Kasumi-1 (cell line): ENCODE results near the gene GLCCI1.
A peak's percentile ranks its signal among the peaks of the same experiment; 100 is the strongest.
"Not testable (repeated sequence)": the region's sequence is repeated elsewhere in the genome, so short reads cannot be mapped to it uniquely, and the experiment has no call there.

Experiments used
- DNase-seq, 2 experiments: peaks; one replicate each; lab custom pipeline; 2025; lab: John Stamatoyannopoulos, UW

The GLCCI1 gene

DNA sequence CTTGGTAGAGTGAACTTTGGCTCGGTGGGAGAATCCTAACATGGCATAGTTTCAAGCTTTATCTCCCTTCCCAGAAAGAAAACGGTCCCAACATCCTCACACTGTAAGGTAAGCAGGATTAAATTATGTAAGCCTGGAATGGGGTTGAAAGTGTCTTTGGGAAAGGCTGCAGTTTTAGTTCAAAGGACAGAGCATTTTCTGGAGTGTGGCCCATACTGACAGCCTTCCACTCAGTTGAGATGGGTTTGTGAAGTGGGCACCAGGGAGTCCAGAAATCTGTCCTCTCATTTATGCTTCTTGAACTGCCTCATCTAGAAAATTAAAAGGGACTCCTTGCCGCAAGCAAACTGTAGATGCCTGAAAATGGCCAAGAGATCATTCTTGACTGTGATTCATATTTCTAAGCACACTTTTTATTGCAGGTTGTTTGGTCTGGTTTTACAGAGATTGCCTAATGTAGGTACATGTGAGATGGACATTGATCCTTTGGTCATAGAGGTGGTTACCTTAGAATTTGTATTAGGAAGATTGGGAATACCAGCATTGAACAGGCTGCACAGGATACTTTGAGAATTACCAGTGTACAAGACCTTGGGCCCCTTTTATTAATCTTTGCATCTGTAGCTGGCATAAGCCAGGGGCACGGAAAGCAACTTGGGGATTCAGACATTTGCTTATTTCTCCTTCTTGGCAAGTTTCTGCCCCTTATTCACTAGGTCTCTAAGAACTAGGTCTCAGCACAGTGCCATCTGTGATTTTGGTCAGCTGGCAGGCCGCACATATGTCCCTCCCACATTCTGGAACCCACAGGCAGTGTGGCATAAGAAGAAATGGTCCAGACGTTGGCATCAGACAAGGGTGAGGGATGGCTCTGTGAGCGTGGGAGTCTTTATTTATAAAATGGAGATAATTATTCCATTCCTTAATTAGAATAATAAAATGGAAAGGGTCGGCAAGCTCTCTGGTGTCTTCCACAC, 125.9 kb downstream of the GLCCI1 start:
- no peak for DNase-seq

DNA sequence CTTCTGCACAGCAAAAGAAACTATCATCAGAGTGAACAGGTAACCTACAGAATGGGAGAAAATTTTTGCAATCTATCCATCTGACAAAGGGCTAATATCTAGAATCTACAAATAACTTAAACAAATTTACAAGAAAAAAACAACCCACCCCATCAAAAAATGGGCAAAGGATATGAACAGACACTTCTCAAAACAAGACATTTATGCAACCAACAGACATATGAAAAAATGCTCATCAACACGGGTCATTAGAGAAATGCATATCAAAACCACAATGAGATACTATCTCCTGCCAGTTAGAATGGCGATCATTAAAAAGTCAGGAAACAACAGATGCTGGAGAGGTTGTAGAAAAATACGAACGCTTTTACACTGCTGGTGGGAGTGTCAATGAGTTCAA, 132.7 kb downstream of the GLCCI1 start:
- DNase-seq = not testable (repeated sequence)

DNA sequence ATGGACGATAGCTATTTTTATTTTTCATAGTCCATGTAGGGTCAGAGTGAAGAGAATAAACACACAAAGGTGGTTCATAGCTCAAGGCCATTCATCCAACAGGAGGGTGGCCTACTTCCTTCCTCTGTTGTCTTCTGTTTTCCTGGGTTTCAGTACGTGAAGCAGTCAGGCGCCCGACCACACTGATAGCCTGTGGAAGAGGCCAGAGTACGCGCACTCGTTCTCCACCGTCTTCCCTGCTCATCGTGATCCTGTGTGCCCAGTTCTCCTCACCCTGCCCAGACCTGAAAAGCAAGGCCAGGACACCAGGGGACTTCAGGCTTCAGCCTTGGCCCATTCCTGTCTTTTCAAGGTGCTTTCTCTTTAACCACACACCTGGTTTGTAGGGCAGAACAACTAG, 134.7 kb downstream of the GLCCI1 start:
- DNase-seq = no peak

DNA sequence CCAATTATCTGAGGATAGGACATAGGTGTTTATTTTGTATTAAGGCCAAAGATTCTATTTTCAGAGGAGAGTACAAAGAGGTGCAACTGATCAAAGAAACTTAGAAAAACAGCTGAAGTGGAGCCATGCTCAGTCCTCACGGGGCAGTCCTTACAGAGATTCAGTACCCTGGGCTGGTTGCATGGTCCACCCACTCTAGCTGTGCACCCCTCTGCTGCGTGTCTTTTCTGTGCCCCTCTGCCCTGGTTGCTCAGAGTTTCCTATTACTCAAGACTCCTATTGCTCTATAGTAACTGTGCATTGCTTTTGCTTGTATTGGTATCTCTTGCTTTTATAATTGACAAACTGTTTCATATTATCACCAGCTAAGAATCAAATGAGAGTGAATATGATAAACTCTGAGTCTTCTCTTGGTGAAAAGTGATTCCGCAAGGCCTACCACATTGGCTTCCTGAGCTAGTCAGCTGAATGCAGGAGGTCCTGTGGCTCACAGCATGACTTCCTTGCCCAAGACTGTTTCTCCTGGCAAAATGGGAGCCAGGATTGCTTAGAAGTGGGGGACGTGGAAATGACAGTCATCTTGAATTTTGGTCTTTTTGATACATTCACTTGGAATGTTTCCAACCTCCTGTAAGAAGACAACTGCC, 137.0 kb downstream of the GLCCI1 start:
- DNase-seq = no peak

DNA sequence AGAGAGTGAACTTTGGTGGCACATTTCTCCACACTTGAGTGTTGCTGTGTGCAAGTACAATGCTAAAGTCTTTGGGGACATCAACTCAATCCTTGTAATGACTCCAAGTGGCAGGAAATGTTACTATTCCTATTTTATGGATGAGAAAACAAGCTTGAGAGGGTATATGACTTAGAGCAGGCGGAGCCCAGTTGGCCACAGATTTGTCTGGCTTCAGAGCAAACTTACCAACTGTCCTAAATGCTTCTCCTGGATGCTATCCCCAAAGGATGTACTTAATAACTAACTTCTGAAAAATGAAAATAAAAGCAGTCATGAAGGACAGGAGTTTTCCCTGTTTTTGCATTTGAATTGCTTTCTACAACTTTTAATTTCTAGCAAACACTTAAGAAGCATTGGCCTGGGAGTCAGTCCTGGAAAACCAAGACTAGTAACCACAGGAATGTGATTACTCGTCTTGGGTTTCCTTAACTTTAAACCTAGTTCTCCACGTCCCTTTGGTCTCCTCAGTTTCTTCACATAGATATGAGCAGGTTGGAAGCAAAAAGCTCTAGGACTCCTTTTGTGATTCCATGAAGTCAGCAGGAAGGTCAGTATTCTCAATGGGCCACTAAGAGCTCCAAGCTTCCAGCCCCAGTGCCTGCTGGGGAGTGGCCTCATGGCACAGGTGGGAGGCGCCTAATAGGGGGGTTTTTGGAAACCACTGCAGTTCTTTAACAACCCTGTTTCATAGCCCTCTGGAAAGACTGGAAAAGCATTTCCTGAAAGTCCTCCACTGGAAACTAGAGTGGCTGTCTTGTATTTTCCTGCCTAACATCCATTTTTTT, 140.8 kb downstream of the GLCCI1 start:
- DNase-seq = no peak

DNA sequence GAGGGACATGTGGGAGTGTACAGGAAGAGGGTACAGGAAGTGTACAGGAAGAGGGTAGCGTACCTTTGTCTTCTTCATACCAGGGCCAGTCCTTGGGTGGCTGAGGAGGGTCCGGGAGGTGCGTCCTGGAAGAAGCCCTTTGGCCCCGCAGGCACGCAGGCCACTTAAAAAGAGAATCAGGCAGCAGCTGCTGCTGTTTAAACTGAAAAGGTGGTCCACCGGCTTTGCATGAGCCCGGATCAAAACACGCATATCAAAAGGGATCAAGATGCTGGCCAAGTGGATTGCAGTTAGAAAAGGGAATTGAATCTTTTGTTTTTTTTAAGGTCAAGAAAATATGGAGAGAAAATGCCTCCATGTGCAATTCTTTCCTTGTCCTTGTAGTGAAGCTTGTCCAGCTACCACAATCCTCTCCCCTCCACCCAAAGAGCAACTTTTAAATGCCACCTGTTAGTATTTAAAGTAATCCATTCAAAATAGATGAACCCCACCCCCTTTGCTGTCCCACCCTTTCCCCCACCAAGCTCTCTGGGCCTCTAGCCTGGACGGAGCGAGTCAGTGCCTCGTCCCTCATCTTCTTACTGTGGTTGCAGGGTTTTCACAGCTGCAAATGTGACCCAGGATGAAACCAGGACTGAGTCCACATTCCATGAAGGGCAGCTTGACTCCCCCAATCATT, 142.8 kb downstream of the GLCCI1 start:
- no peak for DNase-seq

DNA sequence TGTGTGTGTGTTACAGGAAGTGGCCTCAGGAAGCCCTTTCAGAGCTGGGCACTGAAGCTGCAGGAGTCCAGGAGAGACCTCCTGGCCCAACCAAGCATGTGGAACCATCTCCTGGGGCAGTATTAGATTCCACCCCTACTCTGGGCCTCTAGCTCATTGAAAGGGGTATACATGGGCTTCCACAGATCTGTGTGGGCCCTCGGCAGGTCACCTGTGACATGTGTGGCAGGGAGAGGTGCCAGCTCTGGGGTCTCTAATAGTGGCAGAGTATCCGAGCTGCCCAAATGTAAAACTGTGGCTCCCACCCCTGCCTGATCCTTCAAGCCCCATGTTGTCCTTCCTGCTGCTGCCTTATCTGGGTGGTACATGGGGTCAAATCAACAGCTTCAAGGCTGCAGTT, 144.1 kb downstream of the GLCCI1 start:
- DNase-seq = no peak

DNA sequence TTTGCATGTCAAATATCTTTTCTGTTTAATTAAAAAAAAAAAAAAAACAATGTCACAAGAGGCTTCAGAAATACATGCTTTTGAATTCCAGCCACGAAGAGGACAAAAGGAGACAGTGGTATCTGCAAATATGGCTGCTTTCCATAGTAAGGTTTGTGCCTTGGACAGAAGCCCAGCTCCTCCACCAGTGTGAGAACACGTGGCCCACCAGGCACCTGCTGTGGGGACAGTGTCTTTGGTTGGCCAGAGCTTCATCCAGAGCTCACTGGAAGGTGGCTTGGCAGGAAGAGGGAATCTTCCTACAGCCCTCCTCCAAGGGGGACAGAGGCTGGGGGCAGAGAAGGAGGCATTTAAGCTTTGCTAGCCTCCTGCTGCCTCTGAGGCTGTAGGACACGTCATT, 144.6 kb downstream of the GLCCI1 start:
- DNase-seq = no peak

DNA sequence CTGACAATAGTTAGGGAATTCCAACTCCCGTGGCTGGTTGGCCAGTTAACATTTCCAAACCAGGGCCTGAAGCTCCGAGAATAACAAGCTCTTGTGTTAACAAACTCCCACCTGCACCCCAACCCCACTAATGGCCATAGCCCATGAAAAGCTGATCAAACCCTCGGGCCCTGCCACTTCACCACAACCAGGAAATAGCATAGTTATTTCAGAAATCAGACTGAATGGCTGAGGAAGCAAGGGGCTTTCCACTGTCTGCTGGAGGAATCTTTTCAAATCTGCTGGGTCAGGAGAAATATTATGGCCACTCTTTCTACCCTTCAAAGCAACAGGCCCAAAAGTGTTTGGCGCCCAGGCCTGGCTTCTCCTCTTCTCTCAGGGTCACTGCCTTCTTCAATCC, 145.6 kb downstream of the GLCCI1 start:
- no peak for DNase-seq

DNA sequence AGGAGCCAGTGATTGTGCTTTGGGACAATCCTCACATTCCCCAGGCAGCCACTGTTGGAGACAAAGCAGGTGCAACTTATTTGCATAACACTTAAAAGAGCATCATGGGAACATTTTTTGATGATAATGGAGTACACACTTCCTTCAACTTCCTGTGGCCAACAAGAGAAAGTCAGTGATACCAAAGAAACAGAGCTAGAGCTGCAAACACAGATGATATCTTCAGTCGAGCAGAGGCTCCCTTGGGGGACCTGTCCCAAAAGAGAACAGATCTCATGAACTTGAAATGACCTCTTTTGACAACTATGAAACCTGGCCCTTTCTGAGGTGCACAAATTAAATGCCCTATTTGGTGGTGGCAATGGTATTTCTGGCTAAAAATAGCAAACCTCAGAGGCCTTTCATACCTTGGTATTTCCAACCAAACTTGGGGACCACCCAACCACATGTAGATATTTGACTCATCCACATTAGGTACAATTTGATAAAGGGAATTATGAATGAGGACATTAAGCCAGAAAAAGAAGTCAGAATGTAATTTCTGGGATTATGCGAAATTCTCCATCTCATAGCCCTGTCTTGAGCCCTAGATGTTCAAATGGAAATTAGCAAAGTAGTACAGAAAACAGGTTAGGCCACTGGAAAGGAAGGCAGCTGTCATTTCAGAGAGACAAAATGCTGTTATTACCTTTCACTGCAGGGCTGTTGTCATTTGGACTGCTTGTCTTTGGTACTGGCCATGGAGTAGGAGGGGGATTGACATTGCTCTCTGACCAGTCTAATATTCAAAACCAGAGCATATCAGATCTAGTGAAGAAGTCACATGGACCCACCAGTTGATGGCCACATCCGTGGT, 147.2 kb downstream of the GLCCI1 start:
- DNase-seq = no peak

DNA sequence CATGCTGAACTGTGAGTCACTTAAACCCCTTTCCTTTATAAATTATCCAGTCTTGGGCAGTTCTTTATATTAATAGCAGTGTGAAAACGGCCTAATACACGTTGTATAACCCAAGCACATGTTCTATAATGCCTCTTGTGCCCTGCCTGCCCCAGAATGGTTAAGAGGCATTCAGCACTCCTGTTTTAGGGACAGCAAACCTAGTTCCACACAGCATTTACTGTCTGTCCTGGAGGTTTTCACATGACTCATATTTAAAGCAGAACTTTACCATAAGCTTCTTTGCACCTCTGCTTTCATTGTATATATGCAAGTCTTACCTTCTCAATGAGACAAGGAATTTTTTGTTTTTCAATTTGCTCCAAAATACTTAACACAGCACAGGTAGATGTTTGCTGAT, 148.6 kb downstream of the GLCCI1 start:
- DNase-seq = peak; percentile 4 to 11

DNA sequence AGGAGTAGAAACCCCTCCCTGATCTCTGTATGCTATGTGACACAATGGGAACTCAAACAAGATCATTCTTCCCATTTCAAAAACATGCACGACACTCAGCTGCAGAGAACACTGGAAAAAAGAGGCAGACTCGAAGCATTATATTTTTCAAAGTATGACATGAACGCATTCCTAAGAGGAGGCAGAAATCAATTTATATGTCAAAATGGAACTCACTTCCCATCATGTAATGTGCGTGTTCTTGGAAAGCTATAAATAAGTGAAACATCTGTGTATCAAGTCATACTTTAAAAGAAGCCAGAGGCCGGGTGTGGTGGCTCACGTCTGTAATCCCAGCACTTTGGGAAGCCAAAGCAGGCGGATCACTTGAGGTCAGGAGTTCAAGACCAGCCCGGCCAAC, 150.7 kb downstream of the GLCCI1 start:
- DNase-seq = no peak

DNA sequence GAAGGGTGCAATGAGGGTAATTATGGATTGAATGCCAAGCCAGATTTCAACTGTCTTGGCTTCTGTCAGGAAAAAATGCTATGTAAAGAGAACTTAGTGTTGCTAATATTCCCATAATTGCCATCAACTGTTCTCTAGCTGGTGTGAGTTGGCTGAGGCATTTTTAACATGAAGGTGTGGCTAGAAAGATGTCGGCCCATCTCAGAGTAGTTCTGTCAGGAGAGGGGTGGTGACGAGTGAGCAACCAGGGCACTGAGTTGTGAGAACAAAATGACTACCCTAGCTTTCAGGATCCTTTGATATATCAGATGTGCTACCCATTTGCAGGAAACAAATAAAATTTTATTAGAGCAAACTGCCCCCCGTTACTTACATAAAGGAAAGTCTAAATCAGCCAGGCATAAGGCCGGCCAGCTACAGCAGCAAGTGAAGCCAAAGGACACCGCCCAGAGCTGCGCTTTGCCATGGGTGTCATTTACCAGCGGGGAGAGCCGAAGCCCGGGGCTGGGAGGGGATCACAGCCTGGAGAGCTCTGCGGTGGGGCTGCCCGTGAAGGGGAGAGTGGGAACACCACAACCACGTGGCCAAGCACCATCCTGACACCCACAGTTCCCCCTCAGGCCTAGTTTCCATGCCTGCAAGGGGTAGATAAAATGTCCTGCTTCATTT, 151.9 kb downstream of the GLCCI1 start:
- no peak for DNase-seq

DNA sequence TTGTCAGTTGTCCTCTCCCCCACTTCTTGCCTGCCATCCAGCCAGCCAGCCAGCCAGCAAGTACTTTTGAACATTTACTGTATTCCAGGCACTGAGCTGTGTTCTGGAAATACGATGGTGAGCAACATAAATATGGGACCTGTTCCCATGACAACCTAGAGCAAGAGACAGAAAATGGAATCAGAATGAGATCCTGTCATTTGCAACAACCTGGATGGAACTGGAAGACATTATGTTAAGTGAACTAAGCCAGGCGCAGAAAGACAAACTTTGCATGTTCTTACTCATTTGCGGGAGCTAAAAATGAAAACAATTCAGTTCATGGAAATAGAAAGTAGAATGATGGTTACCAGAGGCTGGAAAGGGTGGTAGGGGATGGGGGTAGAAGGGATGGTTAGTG, 152.6 kb downstream of the GLCCI1 start:
- no peak for DNase-seq

DNA sequence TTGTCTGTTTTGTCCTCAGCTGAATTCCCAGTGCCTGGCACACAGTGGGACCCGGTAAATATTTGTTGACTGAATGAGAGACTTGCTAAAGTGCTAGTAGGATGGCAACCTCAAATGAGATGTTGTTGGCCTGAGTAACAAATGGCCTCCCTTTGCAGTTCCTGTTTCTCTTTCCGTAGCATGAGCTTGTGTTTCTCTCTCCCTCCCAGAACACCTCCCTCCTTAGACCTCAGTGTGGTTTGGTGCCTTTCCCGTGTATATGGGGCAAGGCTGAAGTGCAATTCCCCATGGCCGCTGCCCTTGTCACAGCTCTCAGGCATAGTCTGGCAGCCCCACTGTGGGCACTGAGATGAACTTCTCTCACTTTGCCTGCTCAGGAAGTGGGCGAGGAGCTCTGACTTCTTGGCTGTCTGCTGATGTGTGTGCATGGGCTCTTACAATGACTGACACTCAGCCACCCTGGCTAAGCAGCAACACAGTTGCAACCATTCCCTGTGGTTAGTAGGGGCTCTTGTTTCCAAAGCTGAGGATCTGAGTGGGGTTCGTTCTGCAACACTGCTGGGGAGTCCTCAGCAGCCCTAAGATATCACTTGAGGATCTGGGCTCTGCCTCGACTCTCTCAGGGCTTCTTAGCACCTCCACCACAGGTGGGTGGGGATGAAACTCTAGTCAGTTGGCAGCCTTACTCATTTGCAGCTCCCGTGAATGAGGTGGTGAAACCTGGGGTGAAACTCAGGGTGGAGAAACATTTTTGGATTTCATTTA, 157.3 kb downstream of the GLCCI1 start:
- DNase-seq = peak; percentile 85 to 91

DNA sequence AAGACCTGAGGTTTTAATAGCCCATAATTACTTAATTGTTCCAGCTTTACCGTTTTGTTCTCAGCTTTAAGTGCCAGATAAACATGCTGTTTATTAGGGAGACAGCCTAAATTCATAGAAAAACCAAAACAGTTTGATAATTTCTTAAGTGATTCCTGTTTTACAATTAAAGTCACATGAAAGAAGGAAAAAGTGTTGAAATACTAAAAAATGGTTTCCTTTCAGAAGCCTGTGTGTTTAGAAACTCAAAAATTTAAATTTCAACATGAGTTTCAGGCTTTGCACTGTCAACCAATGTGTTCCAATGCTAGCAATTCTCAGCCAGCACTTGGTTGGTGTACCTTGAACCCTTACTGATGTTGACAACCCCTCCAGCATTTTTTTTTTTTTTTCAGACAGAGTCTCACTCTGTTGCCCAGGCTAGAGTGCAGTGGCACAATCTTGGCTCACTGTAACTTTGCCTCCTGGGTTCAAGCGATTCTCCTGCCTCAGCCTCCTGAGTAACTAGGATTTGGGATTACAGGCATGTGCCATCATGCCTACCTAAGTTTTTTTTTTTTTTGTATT, 158.1 kb downstream of the GLCCI1 start:
- no peak for DNase-seq

DNA sequence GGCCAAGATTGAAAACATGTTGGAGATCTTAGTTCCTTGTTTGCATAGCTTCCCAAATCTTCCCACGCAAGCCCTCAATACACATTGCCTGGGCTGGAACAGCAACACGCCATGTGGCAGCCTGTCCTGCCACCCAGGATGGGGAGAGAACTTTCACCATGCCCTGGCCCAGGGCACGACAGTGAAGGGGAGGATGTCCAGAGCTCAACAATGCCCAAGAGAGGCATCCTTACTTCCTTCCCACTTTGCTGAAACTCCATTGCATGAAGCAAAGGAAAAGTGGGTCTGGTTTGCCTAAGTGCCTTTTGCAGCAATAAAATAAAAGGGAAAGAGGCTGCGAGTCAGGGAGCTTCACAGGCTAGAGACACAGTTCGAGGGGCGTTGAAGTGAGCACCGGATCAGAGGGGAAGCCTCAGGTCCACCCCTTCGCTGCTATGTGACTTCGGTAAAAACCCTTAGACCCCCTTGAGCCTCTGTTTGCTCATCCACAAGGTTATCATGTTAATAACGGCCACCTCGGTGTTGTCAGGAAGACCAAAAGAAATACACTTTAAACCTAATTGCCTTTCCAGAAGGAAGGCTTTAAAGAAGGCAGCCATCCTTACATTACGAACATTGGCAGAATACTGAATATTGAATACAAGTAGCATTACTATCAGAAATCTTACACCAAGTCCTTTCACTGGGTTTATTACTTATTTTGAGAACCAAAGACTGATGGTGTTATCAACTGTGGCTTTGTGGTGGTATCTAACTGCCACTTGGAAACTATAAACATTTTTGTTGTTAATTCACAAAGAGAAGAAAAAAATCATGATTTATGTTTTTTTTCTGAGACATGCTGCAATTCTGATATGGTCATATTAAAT, 160.1 kb downstream of the GLCCI1 start:
- DNase-seq = no peak

DNA sequence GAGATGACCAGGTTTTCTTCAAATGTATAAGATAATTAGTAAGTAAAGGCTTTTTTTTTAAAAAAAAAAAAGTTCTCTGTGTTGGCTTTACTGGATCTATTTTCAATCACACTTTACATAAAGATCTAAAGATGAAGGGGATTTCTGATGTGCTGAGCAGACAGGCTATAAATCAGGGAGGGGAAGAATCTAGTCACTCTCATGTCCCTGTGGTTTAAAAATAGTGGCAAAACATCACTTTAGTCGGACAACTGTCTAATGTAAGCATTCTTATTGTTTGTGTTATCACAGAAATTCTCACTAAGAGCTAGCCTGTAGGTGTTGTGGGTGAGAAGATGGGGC, 160.7 kb downstream of the GLCCI1 start:
- DNase-seq = no peak
